A549 (cell line): Measurements from ENCODE around the gene HMOX1. TPM values are rescaled to one million over a fixed set of nuclear protein-coding genes. Genes with fewer than 3 reads are reported as not detected.

Experiments
- ATAC-seq, 2 experiments: fragments of 200-7000 bp in 1 of 2; fragments of >200 bp in 1 of 2; cut with Nextera tagmentation in 1 of 2; cut with Tn5 transposase in 1 of 2; 3 replicates each; pipeline versions ENCODE4 v1.8.0 to v1.9.1; 2018 to 2020; ENCODE audit warnings: mild to moderate bottlenecking in 1 of 2, moderate library complexity in 1 of 2
- CTCF ChIA-PET: fragments of 300-600 bp; sonication (Branson Sonifier 250); formaldehyde crosslinking; extraction: SDS; loops from one replicate; lab custom pipeline; 2021; ENCODE audit warnings: antibody characterized with exemption, inconsistent platforms; lab: Yijun Ruan, JAX
- POLR2A ChIA-PET: fragments of 350-600 bp; formaldehyde crosslinking; extraction: SDS; loops from one replicate; lab custom pipeline; 2021; ENCODE audit warnings: antibody characterized with exemption, inconsistent platforms; lab: Yijun Ruan, JAX
- DNase-seq, 2 experiments: peaks; one replicate each; pipeline versions ENCODE4 v3.0.0 to v3.0.0-alpha.2; 2011 to 2016; ENCODE audit warnings: low read depth in 1 of 2, low spot score in 1 of 2
- FAIRE-seq: peaks from 2 replicates; lab custom pipeline; 2011; peaks lifted over from hg19 to GRCh38; lab: Jason Lieb, UNC
- H3K27ac ChIP-seq, 2 experiments: fragments of >200 bp; sonication (Bioruptor Twin); formaldehyde crosslinking; 3 replicates each; pipeline ENCODE4 v1.5.1; 2016 to 2017
- H3K4me1 ChIP-seq: fragments of >200 bp; sonication (Bioruptor Twin); formaldehyde crosslinking; 3 replicates; pipeline ENCODE4 v1.6.1; 2016
- H3K4me2 ChIP-seq: fragments of >200 bp; sonication (Bioruptor Twin); formaldehyde crosslinking; 3 replicates; pipeline ENCODE4 v1.6.1; 2016
- H3K4me3 ChIP-seq: fragments of >200 bp; sonication (Bioruptor Twin); formaldehyde crosslinking; 3 replicates; pipeline ENCODE4 v1.5.1; 2016
- H3K9me3 ChIP-seq: fragments of >200 bp; sonication (Bioruptor Twin); formaldehyde crosslinking; 3 replicates; pipeline ENCODE4 v1.6.1; 2016
- BHLHE40 ChIP-seq: IDR thresholded peaks from 2 replicates; pipeline ENCODE4 v1.6.1; 2012; ENCODE audit warnings: low read depth, low read length, inconsistent platforms
- CBX8 ChIP-seq: fragments of 200-600 bp; sonication (generic); IDR thresholded peaks from 2 replicates; pipeline ENCODE4 v1.6.1; 2016
- CHD4 ChIP-seq: fragments of 200-600 bp; sonication (generic); IDR thresholded peaks from 2 replicates; pipeline ENCODE4 v1.6.1; 2016; ENCODE audit warnings: antibody characterized with exemption, mild to moderate bottlenecking, borderline replicate concordance
- CTCF ChIP-seq: fragments of >200 bp; sonication (Bioruptor Twin); formaldehyde crosslinking; IDR thresholded peaks from 3 replicates; pipeline ENCODE4 v1.5.1; 2016
- EHF ChIP-seq: fragments of 250-450 bp; sonication (Bioruptor Pico); IDR thresholded peaks from 2 replicates; pipeline ENCODE4 v1.5.0; 2020; ENCODE audit warnings: mild to moderate bottlenecking
- FOSB ChIP-seq: fragments of 250-450 bp; sonication (Bioruptor Pico); IDR thresholded peaks from 2 replicates; pipeline ENCODE4 v1.5.0; 2020; ENCODE audit warnings: mild to moderate bottlenecking, moderate library complexity
- FOSL2 ChIP-seq, 2 experiments: fragments of 450-650 bp in 1 of 2; fragments of >200 bp in 1 of 2; sonication (Bioruptor Twin) in 1 of 2; formaldehyde crosslinking; IDR thresholded peaks; 2 replicates each; pipeline versions ENCODE4 v1.5.0 to v1.6.1; 2016 to 2020; ENCODE audit warnings: mild to moderate bottlenecking in 1 of 2, moderate library complexity in 1 of 2
- JUN ChIP-seq, 2 experiments: fragments of >200 bp; sonication (Bioruptor Twin); formaldehyde crosslinking; IDR thresholded peaks; 2 replicates in 1 of 2; 3 replicates in 1 of 2; pipeline ENCODE4 v1.6.1; 2016 to 2017
- KDM1A ChIP-seq: fragments of 200-600 bp; sonication (generic); IDR thresholded peaks from 2 replicates; pipeline ENCODE4 v1.6.1; 2016; ENCODE audit warnings: low read depth, mild to moderate bottlenecking
- KDM5A ChIP-seq: fragments of 200-600 bp; sonication (generic); IDR thresholded peaks from 2 replicates; pipeline ENCODE4 v1.6.1; 2016; ENCODE audit warnings: antibody characterized with exemption, mild to moderate bottlenecking
- MYC ChIP-seq: IDR thresholded peaks from 2 replicates; pipeline ENCODE4 v1.6.1; 2012; ENCODE audit warnings: mild to moderate bottlenecking, inconsistent platforms, low read length, improper control_type of control experiment, borderline replicate concordance
- NFE2L2 ChIP-seq: fragments of 150-350 bp; conservative IDR thresholded peaks from 2 replicates; pipeline ENCODE4 v1.6.1; 2014; ENCODE audit warnings: low read length
- PBX3 ChIP-seq: IDR thresholded peaks from 2 replicates; pipeline ENCODE4 v1.6.1; 2012
- REST ChIP-seq: fragments of 200-600 bp; sonication (generic); IDR thresholded peaks from 2 replicates; pipeline ENCODE4 v1.6.1; 2016; ENCODE audit warnings: antibody characterized with exemption, mild to moderate bottlenecking, moderate library complexity
- RNF2 ChIP-seq: fragments of 200-600 bp; sonication (generic); IDR thresholded peaks from 2 replicates; pipeline ENCODE4 v1.6.1; 2016; ENCODE audit warnings: low read depth, mild to moderate bottlenecking, antibody characterized with exemption, moderate library complexity, borderline replicate concordance
- SMC3 ChIP-seq: fragments of >200 bp; sonication (Bioruptor Twin); formaldehyde crosslinking; IDR thresholded peaks from 3 replicates; pipeline ENCODE4 v1.6.1; 2018; ENCODE audit warnings: inconsistent platforms
- SREBF2 ChIP-seq: fragments of 450-650 bp; IDR thresholded peaks from 2 replicates; pipeline ENCODE4 v1.6.1; 2014; ENCODE audit warnings: mild to moderate bottlenecking, moderate library complexity
- TP53 ChIP-seq: fragments of 250-450 bp; sonication (Bioruptor Pico); IDR thresholded peaks from 2 replicates; pipeline ENCODE4 v1.5.0; 2021; ENCODE audit warnings: mild to moderate bottlenecking, moderate library complexity
- USF2 ChIP-seq: fragments of 450-650 bp; IDR thresholded peaks from 2 replicates; pipeline ENCODE4 v1.6.1; 2014; ENCODE audit warnings: antibody characterized with exemption
- WGBS: methylation state at CpG from one replicate; pipeline ENCODE4 v1.1.6; 2017; ENCODE audit errors: missing lambda C conversion rate; 5-methylcytosine and 5-hydroxymethylcytosine counted together
- polyA plus RNA-seq, 4 experiments: library from polyadenylated mRNA; depleted of rRNA in 3 of 4; stranded (reverse); fragments of >200 nt; fragmentation: RNase III in 1 of 4; extraction: RNeasy Plus Mini Kit Qiagen cat#74134 plus additional on column Dnase treatment in 1 of 4; gene quantifications; 2 replicates in 3 of 4; 3 replicates in 1 of 4; pipeline ENCODE4 v1.2.3, GENCODE V29; 2011 to 2017
- TF ChIP-seq, protein P1 (sequence below): fragments of 250-450 bp; sonication (Bioruptor Pico); IDR thresholded peaks from 2 replicates; pipeline ENCODE4 v1.5.0; 2020; ENCODE audit warnings: low read depth, mild to moderate bottlenecking, moderate library complexity

HMOX1 gene
- polyA plus RNA-seq, 2 of the 4 experiments (the other 2 are of a cell fraction), result 97.7 to 506 TPM

DNA sequence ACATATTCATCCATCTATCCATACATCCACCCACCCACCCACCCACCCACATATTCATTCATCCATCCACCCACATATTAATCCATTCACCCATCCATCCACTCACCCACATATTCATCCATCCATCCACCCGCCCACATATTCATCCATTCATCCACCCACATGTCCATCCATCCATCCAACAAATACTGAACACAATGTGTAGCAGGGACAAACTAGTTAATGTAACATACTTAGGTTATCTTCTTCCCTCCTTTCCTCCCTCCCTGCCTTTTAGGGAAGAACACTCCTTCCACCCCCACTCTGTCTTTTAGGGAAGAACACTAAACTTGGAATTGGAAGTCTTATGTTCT lies 58.4 kb downstream of the HMOX1 start:
- 83% methylated on average over 1 of the region's 1 CpG for WGBS
- Histone ChIP-seq H3K4me1 (no peaks in the 10 kb centered on the region), H3K4me3 (no peak overlapping the region), H3K27ac (no peak overlapping the region), H3K4me2 (no peak overlapping the region), H3K9me3 (no peaks in the 10 kb centered on the region; the same call in 2 of the 3 replicates)
- ChIA-PET CTCF (no interaction called here), POLR2A (no interaction called here)
- ATAC-seq, result no peak
- TF ChIP-seq RNF2 (no peak), EHF (no peak), NFE2L2 (no peak), KDM1A (no peak), FOSL2 (IDR thresholded peaks at IDR 0.05) (no peak), FOSL2 (CRISPR knock-in tag; IDR thresholded peaks at IDR 0.05) (no peak), CHD4 (no peak), SREBF2 (no peak), CTCF (no peak), JUN (IDR thresholded peaks at IDR 0.05) (no peak), MYC (no peak), CBX8 (no peak), USF2 (no peak)
- TF ChIP-seq, protein P1, sequence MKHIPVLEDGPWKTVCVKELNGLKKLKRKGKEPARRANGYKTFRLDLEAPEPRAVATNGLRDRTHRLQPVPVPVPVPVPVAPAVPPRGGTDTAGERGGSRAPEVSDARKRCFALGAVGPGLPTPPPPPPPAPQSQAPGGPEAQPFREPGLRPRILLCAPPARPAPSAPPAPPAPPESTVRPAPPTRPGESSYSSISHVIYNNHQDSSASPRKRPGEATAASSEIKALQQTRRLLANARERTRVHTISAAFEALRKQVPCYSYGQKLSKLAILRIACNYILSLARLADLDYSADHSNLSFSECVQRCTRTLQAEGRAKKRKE (CRISPR knock-in tag), result no peak
- FAIRE-seq, result no peak
- no peak for DNase-seq

- TF ChIP-seq PBX3 (no peak), TP53 (CRISPR knock-in tag) (no peak), FOSL2 (IDR thresholded peaks at IDR 0.05) (no peak), FOSL2 (CRISPR knock-in tag; IDR thresholded peaks at IDR 0.05) (no peak), NFE2L2 (no peak), REST (no peak), SMC3 (no peak), FOSB (CRISPR knock-in tag) (no peak), KDM5A (no peak), MYC (no peak), BHLHE40 (no peak)
- TF ChIP-seq, all 56 proteins: peak for 0
- POLR2A ChIA-PET, result no interaction called here
- Histone ChIP-seq H3K4me3 (no peak overlapping the region), H3K9me3 (no peaks in the 10 kb centered on the region), H3K4me2 (no peak overlapping the region), H3K4me1 (no peaks in the 10 kb centered on the region), H3K27ac (no peak overlapping the region)
- FAIRE-seq (no peak), ATAC-seq (no peak), DNase-seq (no peak)
- WGBS, result 85% methylated on average over 3 of the region's 3 CpGs
- CTCF ChIA-PET, result interaction anchor here (1.0 kb wide), 1 partner anchor 89 kb away, joined by 4 read pairs; no protein-coding TSS in a partner anchor
Observed at GRCh38 chr22:35440129-35440528, 59.2 kb downstream of the HMOX1 start.
